Measurements from ENCODE around the gene ZGLP1.

The ZGLP1 gene

DNA sequence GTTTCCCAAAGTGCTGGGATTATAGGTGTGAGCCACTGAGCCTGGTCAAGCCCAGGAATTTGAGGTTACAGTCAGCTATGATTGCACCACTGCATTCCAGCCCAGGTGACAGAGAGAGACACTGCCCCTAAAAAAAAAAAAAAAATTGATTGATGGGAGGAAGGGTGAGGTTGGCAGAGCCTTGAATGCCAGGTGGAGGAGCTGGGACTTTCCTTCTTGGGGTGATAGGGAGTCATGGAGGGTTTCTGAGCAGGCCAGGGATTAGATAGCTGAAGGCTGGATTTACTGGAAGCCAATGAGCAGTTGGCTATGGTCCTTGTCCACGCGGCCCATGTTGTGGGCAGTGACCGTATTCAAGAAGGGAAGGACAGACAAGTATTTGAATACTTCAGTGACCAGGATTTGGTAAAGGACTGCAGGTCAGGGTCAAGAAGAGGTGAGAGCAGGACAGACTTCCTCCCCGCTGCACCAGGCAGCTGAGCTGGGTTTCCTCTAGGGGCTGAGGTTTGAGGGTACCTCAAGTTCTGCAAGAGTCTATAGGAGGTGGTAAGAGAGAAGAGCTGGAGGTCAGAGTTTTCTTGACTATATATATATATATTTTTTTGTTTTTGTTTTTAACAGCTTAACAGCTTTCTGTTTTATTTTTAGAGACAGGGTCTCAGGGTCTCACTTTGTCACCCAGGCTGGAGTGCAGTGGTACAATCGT lies 29.7 kb downstream of the ZGLP1 start:
- H3K4me3 ChIP-seq (ENCODE audit: low read depth, low read length, poor library complexity, severe bottlenecking), result no peak overlapping the region
- peaks cover 3% of the 10 kb centered on the region for H3K36me3 ChIP-seq (ENCODE audit: insufficient read depth, low read length)
- no peaks in the 10 kb centered on the region for H3K27me3 ChIP-seq (ENCODE audit: insufficient read depth, low read length)
- no peaks in the 10 kb centered on the region for H3K4me1 ChIP-seq (ENCODE audit: insufficient read depth, low read length, severe bottlenecking)
- H2AFZ ChIP-seq (ENCODE audit: low read length), result no peak overlapping the region
- H3K4me2 ChIP-seq (ENCODE audit: low read length), result no peak overlapping the region
- H3K79me2 ChIP-seq (ENCODE audit: insufficient read depth, low read length), result no peaks in the 10 kb centered on the region
- H3K9me3 ChIP-seq (ENCODE audit: low read length), result no peaks in the 10 kb centered on the region
- no peaks in the 10 kb centered on the region for H4K20me1 ChIP-seq (ENCODE audit: insufficient read depth, low read length)
- no peak overlapping the region for H3K27ac ChIP-seq (ENCODE audit: low read depth, low read length, poor library complexity, severe bottlenecking)
- no peaks in the 10 kb centered on the region for H3F3A ChIP-seq (ENCODE audit: insufficient read depth, low read length)
- no peaks in the 10 kb centered on the region for H3K9me2 ChIP-seq (ENCODE audit: low read depth, low read length)
- TF ChIP-seq CTCF (IDR thresholded peaks at IDR 0.05; ENCODE audit: low read length) (no peak), EZH2 (IDR thresholded peaks at IDR 0.05; ENCODE audit: borderline replicate concordance, low read length) (no peak)
- H3K9ac ChIP-seq (ENCODE audit: low read length), result no peak overlapping the region

DNA sequence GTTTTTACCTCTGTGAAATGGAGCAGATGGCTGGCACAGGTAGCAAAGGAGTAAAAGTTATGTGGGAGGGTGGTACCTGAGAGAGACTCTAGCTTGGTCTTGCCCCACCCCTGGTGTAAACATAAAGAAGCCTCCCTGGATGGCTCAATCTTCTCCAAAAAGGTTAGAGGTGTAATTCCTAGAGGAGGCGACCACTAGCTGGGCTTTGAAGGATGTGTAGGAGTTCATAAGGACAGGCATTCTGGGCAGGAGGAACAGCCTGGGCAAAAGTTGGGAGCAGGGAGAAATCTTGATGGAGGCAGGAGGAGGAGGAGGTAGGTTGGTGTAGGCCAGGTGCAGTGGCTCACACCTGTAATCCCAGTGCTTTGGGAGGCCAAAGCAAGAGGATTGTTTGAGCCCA lies 30.7 kb downstream of the ZGLP1 start:
- no peaks in the 10 kb centered on the region for H3K79me2 ChIP-seq (ENCODE audit: insufficient read depth, low read length)

DNA sequence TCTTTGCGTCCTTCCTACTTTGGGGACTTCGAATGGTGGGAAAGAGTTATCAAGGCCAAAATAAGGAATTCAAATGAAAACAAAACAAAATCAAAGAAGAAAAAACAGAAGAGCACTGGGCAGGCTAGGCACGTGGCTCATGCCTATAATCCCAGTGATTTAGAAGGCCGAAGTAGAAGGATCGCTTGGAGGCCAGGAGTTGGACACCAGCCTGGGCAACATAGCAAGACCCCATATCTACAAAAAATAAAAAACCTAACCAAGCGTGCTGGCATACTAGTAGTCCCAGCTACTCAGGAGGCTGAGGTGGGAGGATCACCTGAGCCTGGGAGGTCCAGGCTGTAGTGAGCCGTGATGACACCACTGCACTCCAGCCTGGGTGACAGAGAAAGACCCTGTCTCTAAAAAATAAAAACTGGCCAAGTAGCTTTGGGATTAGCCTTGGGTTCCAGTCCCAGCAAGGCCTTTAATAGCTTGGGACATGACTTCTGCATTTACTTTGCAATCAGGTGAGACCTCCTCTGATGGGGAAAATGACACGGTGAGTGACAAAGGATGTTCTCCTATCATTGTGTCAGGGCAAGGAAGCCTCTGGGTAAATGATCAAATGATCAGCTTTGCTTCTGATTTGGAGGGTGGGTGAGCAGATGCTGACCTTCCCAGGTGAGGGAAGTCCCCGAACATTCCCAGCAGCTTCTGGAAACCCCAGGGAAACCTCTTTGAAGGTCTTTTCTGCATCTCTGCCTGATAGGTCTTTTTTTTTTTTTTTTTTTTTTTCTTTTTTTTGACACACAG lies 31.6 kb downstream of the ZGLP1 start:
- Histone ChIP-seq H3K4me3 (ENCODE audit: low read depth, low read length, poor library complexity, severe bottlenecking) (no peak overlapping the region), H3K79me2 (ENCODE audit: insufficient read depth, low read length) (no peaks in the 10 kb centered on the region), H3K9ac (ENCODE audit: low read length) (no peak overlapping the region), H4K20me1 (ENCODE audit: insufficient read depth, low read length) (no peaks in the 10 kb centered on the region), H3K27ac (ENCODE audit: low read depth, low read length, poor library complexity, severe bottlenecking) (no peak overlapping the region), H3F3A (ENCODE audit: insufficient read depth, low read length) (no peaks in the 10 kb centered on the region), H3K27me3 (ENCODE audit: insufficient read depth, low read length) (no peaks in the 10 kb centered on the region), H3K4me1 (ENCODE audit: insufficient read depth, low read length, severe bottlenecking) (no peaks in the 10 kb centered on the region), H3K9me2 (ENCODE audit: low read depth, low read length) (no peaks in the 10 kb centered on the region), H3K4me2 (ENCODE audit: low read length) (no peak overlapping the region), H3K36me3 (ENCODE audit: insufficient read depth, low read length) (no peaks in the 10 kb centered on the region), H3K9me3 (ENCODE audit: low read length) (no peaks in the 10 kb centered on the region), H2AFZ (ENCODE audit: low read length) (no peak overlapping the region)
- no peak for TF ChIP-seq CTCF (IDR thresholded peaks at IDR 0.05; ENCODE audit: low read length)
- TF ChIP-seq EZH2 (IDR thresholded peaks at IDR 0.05; ENCODE audit: borderline replicate concordance, low read length), result no peak

More for the DNA sequence above, 30.7 kb downstream of the ZGLP1 start:
- Histone ChIP-seq H3K27me3 (ENCODE audit: insufficient read depth, low read length) (no peaks in the 10 kb centered on the region), H3K9me2 (ENCODE audit: low read depth, low read length) (no peaks in the 10 kb centered on the region), H3K9ac (ENCODE audit: low read length) (no peak overlapping the region), H4K20me1 (ENCODE audit: insufficient read depth, low read length) (no peaks in the 10 kb centered on the region), H3K4me1 (ENCODE audit: insufficient read depth, low read length, severe bottlenecking) (no peaks in the 10 kb centered on the region), H3K36me3 (ENCODE audit: insufficient read depth, low read length) (no peaks in the 10 kb centered on the region; the same call in 1 of the 2 replicates), H3F3A (ENCODE audit: insufficient read depth, low read length) (no peaks in the 10 kb centered on the region), H3K4me3 (ENCODE audit: low read depth, low read length, poor library complexity, severe bottlenecking) (no peak overlapping the region), H3K4me2 (ENCODE audit: low read length) (no peak overlapping the region), H3K27ac (ENCODE audit: low read depth, low read length, poor library complexity, severe bottlenecking) (no peak overlapping the region), H3K9me3 (ENCODE audit: low read length) (no peaks in the 10 kb centered on the region), H2AFZ (ENCODE audit: low read length) (no peak overlapping the region)
- TF ChIP-seq CTCF (IDR thresholded peaks at IDR 0.05; ENCODE audit: low read length), result no peak
- TF ChIP-seq EZH2 (IDR thresholded peaks at IDR 0.05; ENCODE audit: borderline replicate concordance, low read length), result no peak

All from OCI-LY1 (cell line).